SK-N-SH treated with all-trans-retinoic acid at 6 μM for 48 hours (cell line): ENCODE measurements around the gene CTIF.
A peak's percentile ranks its signal among the peaks of the same experiment; 100 is the strongest.

Source experiments
- ATAC-seq: fragments of 200-7000 bp; cut with Tn5 transposase; 3 replicates; pipeline ENCODE4 v1.9.1; 2020; ENCODE audit warnings: mild to moderate bottlenecking, moderate library complexity
- ARNTL ChIP-seq: fragments of 450-650 bp; formaldehyde crosslinking; IDR thresholded peaks from 2 replicates; pipeline ENCODE4 v1.5.0; 2020; ENCODE audit warnings: low read depth, mild to moderate bottlenecking, moderate library complexity, borderline replicate concordance
- BACH2 ChIP-seq: fragments of 250-450 bp; sonication (Bioruptor Pico); IDR thresholded peaks from 2 replicates; pipeline ENCODE4 v1.9.0; 2021; ENCODE audit warnings: mild to moderate bottlenecking, borderline replicate concordance
- CSDC2 ChIP-seq: fragments of 250-450 bp; sonication (Bioruptor Pico); IDR thresholded peaks from 2 replicates; pipeline ENCODE4 v1.5.0; 2020; ENCODE audit warnings: mild to moderate bottlenecking, moderate library complexity
- GLIS3 ChIP-seq: fragments of 250-450 bp; sonication (Bioruptor Pico); IDR thresholded peaks from 2 replicates; pipeline ENCODE4 v1.5.0; 2020; ENCODE audit warnings: mild to moderate bottlenecking, moderate library complexity
- ISL1 ChIP-seq: fragments of 250-450 bp; sonication (Bioruptor Pico); IDR thresholded peaks from 2 replicates; pipeline ENCODE4 v2.1.2; 2022; ENCODE audit warnings: mild to moderate bottlenecking, moderate library complexity
- OSR1 ChIP-seq: fragments of 250-450 bp; sonication (Bioruptor Pico); IDR thresholded peaks from 2 replicates; pipeline ENCODE4 v1.8.0; 2022; ENCODE audit warnings: moderate library complexity, mild to moderate bottlenecking, inconsistent platforms
- PPARA ChIP-seq: fragments of 250-450 bp; sonication (Bioruptor Pico); IDR thresholded peaks from 2 replicates; pipeline ENCODE4 v1.5.0; 2020; ENCODE audit warnings: mild to moderate bottlenecking, borderline replicate concordance
- RARB ChIP-seq: fragments of 250-450 bp; sonication (Bioruptor Pico); IDR thresholded peaks from 2 replicates; pipeline ENCODE4 v1.8.0; 2021; ENCODE audit warnings: mild to moderate bottlenecking, moderate library complexity
- SNAI2 ChIP-seq: fragments of 250-450 bp; sonication (Bioruptor Pico); IDR thresholded peaks from 2 replicates; pipeline ENCODE4 v1.5.0; 2020; ENCODE audit warnings: mild to moderate bottlenecking, moderate library complexity
- TCF4 ChIP-seq: fragments of 250-450 bp; sonication (Bioruptor Pico); IDR thresholded peaks from 2 replicates; pipeline ENCODE4 v1.8.0; 2021; ENCODE audit warnings: mild to moderate bottlenecking, moderate library complexity, borderline replicate concordance
- TOX ChIP-seq: fragments of 250-450 bp; sonication (Bioruptor Pico); IDR thresholded peaks from 2 replicates; pipeline ENCODE4 v1.8.0; 2021; ENCODE audit warnings: mild to moderate bottlenecking, moderate library complexity, borderline replicate concordance
- ZC3H10 ChIP-seq: fragments of 250-450 bp; sonication (Bioruptor Pico); IDR thresholded peaks from 2 replicates; pipeline ENCODE4 v1.5.1; 2021; ENCODE audit warnings: mild to moderate bottlenecking, moderate library complexity
- ZFP3 ChIP-seq: fragments of 250-450 bp; sonication (Bioruptor Pico); IDR thresholded peaks from 2 replicates; pipeline ENCODE4 v1.5.0; 2020; ENCODE audit warnings: mild to moderate bottlenecking, moderate library complexity
- ZFP30 ChIP-seq: fragments of 450-650 bp; formaldehyde crosslinking; IDR thresholded peaks from 2 replicates; pipeline ENCODE4 v1.5.0; 2022; ENCODE audit warnings: mild to moderate bottlenecking, moderate library complexity
- ZNF565 ChIP-seq: fragments of 450-650 bp; formaldehyde crosslinking; conservative IDR thresholded peaks from 2 replicates; pipeline ENCODE4 v1.5.0; 2020; ENCODE audit warnings: low read depth, mild to moderate bottlenecking, moderate library complexity
- ZNF70 ChIP-seq: fragments of 450-650 bp; formaldehyde crosslinking; IDR thresholded peaks from 2 replicates; pipeline ENCODE4 v1.5.0; 2020; ENCODE audit warnings: mild to moderate bottlenecking, moderate library complexity
- TF ChIP-seq, protein P1 (sequence below): fragments of 250-450 bp; sonication (Bioruptor Pico); IDR thresholded peaks from 2 replicates; pipeline ENCODE4 v1.8.0; 2021; ENCODE audit warnings: low read depth, mild to moderate bottlenecking, moderate library complexity, borderline replicate concordance
- TF ChIP-seq, protein P2 (sequence below): fragments of 250-450 bp; sonication (Bioruptor Pico); IDR thresholded peaks from 2 replicates; pipeline ENCODE4 v1.5.0; 2020; ENCODE audit warnings: mild to moderate bottlenecking, moderate library complexity
- TF ChIP-seq, protein P3 (sequence below): fragments of 250-450 bp; sonication (Bioruptor Pico); IDR thresholded peaks from 2 replicates; pipeline ENCODE4 v1.5.1; 2021; ENCODE audit warnings: mild to moderate bottlenecking, moderate library complexity
- TF ChIP-seq, protein P4 (sequence below): fragments of 250-450 bp; sonication (Bioruptor Pico); IDR thresholded peaks from 2 replicates; pipeline ENCODE4 v1.8.0; 2020; ENCODE audit warnings: mild to moderate bottlenecking, moderate library complexity, borderline replicate concordance
- TF ChIP-seq, protein P5 (sequence below): fragments of 250-450 bp; sonication (Bioruptor Pico); IDR thresholded peaks from 2 replicates; pipeline ENCODE4 v1.5.1; 2020; ENCODE audit warnings: low read depth, mild to moderate bottlenecking, moderate library complexity

CTIF gene

DNA sequence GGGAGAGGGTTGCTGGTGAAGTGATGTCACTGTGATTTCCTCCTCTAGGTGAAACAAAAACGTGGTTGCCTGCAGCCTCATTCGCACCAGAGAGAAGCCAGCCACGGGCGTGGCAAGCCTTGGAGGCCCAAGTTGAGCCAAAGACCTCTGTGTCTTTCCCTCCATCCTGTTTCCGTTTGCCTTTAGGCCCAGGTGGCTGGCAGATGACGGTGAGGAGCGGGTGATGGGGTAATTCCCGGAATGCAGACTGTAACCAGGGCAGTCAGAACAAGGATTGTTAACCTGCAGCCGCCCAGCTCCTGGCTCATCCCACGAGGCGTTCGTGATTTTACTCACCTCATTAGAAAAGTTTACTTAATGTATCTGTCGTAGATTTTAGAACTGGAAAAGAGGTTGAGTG, 14.4 kb downstream of the CTIF start:
- no peak for ATAC-seq
- TF ChIP-seq, protein P1, sequence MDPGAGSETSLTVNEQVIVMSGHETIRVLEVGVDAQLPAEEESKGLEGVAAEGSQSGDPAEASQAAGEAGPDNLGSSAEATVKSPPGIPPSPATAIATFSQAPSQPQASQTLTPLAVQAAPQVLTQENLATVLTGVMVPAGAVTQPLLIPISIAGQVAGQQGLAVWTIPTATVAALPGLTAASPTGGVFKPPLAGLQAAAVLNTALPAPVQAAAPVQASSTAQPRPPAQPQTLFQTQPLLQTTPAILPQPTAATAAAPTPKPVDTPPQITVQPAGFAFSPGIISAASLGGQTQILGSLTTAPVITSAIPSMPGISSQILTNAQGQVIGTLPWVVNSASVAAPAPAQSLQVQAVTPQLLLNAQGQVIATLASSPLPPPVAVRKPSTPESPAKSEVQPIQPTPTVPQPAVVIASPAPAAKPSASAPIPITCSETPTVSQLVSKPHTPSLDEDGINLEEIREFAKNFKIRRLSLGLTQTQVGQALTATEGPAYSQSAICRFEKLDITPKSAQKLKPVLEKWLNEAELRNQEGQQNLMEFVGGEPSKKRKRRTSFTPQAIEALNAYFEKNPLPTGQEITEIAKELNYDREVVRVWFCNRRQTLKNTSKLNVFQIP (CRISPR knock-in tag), result no peak
- TF ChIP-seq, protein P2, sequence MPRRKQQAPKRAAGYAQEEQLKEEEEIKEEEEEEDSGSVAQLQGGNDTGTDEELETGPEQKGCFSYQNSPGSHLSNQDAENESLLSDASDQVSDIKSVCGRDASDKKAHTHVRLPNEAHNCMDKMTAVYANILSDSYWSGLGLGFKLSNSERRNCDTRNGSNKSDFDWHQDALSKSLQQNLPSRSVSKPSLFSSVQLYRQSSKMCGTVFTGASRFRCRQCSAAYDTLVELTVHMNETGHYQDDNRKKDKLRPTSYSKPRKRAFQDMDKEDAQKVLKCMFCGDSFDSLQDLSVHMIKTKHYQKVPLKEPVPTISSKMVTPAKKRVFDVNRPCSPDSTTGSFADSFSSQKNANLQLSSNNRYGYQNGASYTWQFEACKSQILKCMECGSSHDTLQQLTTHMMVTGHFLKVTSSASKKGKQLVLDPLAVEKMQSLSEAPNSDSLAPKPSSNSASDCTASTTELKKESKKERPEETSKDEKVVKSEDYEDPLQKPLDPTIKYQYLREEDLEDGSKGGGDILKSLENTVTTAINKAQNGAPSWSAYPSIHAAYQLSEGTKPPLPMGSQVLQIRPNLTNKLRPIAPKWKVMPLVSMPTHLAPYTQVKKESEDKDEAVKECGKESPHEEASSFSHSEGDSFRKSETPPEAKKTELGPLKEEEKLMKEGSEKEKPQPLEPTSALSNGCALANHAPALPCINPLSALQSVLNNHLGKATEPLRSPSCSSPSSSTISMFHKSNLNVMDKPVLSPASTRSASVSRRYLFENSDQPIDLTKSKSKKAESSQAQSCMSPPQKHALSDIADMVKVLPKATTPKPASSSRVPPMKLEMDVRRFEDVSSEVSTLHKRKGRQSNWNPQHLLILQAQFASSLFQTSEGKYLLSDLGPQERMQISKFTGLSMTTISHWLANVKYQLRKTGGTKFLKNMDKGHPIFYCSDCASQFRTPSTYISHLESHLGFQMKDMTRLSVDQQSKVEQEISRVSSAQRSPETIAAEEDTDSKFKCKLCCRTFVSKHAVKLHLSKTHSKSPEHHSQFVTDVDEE (CRISPR knock-in tag), result no peak

DNA sequence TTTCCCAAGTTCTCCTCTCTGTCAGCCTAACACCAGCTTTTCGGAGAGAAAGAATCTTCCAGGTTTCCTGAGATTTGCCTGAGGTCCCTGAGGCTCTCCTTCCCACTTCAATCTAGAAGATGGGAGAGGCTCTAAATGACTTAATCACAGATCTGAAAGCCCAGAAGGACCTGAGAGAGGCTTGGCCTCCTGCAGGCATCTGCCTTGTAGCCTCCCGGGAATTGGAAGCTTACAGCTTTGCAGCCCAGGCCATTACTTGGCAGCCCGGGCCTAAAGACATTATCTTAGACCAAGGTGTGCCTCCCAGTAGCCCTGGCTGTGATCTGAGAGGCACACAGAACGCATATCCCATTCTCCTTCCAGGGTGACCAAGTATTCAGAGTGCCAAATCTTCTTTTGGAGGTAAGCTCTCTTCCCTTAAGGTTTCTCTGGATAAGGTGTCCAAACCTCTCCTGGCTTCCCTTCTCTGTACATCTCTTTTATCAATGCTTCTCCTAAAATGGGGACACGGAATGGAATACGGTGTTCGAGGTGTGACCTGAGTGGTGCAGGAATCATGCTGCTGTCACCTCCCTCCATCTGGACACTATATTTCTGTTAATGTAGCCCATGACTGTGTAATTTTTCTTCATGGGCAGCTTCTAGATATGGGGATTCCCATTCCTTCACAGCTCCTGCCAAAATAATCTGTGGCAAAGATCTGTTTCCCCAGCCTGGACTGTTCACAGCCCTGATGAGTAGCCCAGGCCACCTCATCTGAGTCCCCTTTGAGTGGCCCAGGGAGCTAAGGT, 16.0 kb downstream of the CTIF start:
- no peak for ATAC-seq
- TF ChIP-seq ZNF70 (CRISPR knock-in tag) (peak; percentile 91), TCF4 (CRISPR knock-in tag) (no peak)

DNA sequence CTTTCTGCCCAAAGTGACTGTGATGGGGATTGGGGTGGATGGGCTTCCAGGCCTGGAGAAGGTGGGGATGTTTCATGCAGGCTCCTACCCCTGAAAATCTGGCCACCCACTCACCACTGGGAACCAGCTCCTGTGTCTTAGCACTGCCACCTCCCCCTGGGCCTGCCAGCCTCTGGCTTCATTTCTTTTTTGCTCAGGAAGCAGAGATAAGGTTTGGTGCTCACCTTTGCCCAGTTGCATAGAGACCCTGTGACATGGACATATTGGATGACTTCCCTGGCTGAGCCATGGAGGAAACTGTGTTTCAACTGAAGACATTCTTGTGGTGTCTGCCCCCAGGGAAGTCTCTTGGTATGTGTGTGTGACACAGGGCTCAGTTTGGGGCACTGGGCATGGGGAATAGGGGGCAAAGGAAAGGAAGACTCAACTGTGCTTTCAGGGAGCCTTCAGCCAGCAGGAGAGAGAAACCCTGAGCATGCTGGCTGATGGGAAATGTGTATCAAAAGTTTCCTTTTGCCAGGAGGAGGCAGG, 16.7 kb downstream of the CTIF start:
- TF ChIP-seq ISL1 (CRISPR knock-in tag), result no peak
- TF ChIP-seq, protein P3, sequence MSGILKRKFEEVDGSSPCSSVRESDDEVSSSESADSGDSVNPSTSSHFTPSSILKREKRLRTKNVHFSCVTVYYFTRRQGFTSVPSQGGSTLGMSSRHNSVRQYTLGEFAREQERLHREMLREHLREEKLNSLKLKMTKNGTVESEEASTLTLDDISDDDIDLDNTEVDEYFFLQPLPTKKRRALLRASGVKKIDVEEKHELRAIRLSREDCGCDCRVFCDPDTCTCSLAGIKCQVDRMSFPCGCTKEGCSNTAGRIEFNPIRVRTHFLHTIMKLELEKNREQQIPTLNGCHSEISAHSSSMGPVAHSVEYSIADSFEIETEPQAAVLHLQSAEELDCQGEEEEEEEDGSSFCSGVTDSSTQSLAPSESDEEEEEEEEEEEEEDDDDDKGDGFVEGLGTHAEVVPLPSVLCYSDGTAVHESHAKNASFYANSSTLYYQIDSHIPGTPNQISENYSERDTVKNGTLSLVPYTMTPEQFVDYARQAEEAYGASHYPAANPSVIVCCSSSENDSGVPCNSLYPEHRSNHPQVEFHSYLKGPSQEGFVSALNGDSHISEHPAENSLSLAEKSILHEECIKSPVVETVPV (CRISPR knock-in tag), result no peak
- TF ChIP-seq CSDC2 (CRISPR knock-in tag), result no peak
- TF ChIP-seq PPARA (CRISPR knock-in tag), result no peak
- no peak for TF ChIP-seq ARNTL (CRISPR knock-in tag)
- TF ChIP-seq ZFP3 (CRISPR knock-in tag), result no peak
- TF ChIP-seq, protein P4, sequence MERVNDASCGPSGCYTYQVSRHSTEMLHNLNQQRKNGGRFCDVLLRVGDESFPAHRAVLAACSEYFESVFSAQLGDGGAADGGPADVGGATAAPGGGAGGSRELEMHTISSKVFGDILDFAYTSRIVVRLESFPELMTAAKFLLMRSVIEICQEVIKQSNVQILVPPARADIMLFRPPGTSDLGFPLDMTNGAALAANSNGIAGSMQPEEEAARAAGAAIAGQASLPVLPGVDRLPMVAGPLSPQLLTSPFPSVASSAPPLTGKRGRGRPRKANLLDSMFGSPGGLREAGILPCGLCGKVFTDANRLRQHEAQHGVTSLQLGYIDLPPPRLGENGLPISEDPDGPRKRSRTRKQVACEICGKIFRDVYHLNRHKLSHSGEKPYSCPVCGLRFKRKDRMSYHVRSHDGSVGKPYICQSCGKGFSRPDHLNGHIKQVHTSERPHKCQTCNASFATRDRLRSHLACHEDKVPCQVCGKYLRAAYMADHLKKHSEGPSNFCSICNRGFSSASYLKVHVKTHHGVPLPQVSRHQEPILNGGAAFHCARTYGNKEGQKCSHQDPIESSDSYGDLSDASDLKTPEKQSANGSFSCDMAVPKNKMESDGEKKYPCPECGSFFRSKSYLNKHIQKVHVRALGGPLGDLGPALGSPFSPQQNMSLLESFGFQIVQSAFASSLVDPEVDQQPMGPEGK (CRISPR knock-in tag), result no peak
- no peak for TF ChIP-seq TOX (CRISPR knock-in tag)
- TF ChIP-seq ZNF565 (CRISPR knock-in tag), result no peak
- TF ChIP-seq RARB (CRISPR knock-in tag), result no peak
- TF ChIP-seq TCF4 (CRISPR knock-in tag), result no peak
- TF ChIP-seq BACH2 (CRISPR knock-in tag), result no peak
- TF ChIP-seq, protein P5, sequence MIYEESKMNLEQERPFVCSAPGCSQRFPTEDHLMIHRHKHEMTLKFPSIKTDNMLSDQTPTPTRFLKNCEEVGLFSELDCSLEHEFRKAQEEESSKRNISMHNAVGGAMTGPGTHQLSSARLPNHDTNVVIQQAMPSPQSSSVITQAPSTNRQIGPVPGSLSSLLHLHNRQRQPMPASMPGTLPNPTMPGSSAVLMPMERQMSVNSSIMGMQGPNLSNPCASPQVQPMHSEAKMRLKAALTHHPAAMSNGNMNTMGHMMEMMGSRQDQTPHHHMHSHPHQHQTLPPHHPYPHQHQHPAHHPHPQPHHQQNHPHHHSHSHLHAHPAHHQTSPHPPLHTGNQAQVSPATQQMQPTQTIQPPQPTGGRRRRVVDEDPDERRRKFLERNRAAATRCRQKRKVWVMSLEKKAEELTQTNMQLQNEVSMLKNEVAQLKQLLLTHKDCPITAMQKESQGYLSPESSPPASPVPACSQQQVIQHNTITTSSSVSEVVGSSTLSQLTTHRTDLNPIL (CRISPR knock-in tag), result no peak
- TF ChIP-seq OSR1 (CRISPR knock-in tag), result no peak
- TF ChIP-seq ZC3H10 (CRISPR knock-in tag), result no peak
- no peak for TF ChIP-seq ZFP30 (CRISPR knock-in tag)
- TF ChIP-seq GLIS3 (CRISPR knock-in tag), result no peak
- TF ChIP-seq SNAI2 (CRISPR knock-in tag), result no peak
- TF ChIP-seq, all 23 proteins: peak for 0
- ATAC-seq, result no peak
